A549 (cell line): Measurements from ENCODE around the gene POLR2I.

Experiments used
- CHD2 ChIP-seq: fragments of 150-350 bp; IDR thresholded peaks from 2 replicates; pipeline ENCODE4 v1.6.1; 2014; ENCODE audit warnings: low read length; ENCODE audit not compliant: partially characterized antibody
- NR3C1 ChIP-seq: fragments of >200 bp; sonication (Bioruptor Twin); formaldehyde crosslinking; IDR thresholded peaks from 3 replicates; pipeline ENCODE4 v1.6.1; 2017
- PHF8 ChIP-seq: fragments of 200-600 bp; sonication (generic); IDR thresholded peaks from 2 replicates; pipeline ENCODE4 v1.6.1; 2016; ENCODE audit warnings: low read depth, mild to moderate bottlenecking, antibody characterized with exemption, moderate library complexity, borderline replicate concordance
- POLR2A ChIP-seq: IDR thresholded peaks from 2 replicates; pipeline ENCODE4 v1.6.1; 2012; ENCODE audit warnings: mild to moderate bottlenecking, low read length
- RARB ChIP-seq: fragments of 250-450 bp; sonication (Bioruptor Pico); IDR thresholded peaks from 2 replicates; pipeline ENCODE4 v1.8.0; 2021; ENCODE audit warnings: mild to moderate bottlenecking, moderate library complexity
- TF ChIP-seq, protein P1 (sequence below): fragments of >200 bp; sonication (Bioruptor Twin); formaldehyde crosslinking; IDR thresholded peaks from 3 replicates; pipeline ENCODE4 v1.5.1; 2016
- TF ChIP-seq, protein P2 (sequence below): IDR thresholded peaks from 2 replicates; pipeline ENCODE4 v1.6.1; 2012
- TF ChIP-seq, protein P3 (sequence below): IDR thresholded peaks from 2 replicates; pipeline ENCODE4 v1.6.1; 2012; ENCODE audit warnings: low read depth, borderline replicate concordance

DNA sequence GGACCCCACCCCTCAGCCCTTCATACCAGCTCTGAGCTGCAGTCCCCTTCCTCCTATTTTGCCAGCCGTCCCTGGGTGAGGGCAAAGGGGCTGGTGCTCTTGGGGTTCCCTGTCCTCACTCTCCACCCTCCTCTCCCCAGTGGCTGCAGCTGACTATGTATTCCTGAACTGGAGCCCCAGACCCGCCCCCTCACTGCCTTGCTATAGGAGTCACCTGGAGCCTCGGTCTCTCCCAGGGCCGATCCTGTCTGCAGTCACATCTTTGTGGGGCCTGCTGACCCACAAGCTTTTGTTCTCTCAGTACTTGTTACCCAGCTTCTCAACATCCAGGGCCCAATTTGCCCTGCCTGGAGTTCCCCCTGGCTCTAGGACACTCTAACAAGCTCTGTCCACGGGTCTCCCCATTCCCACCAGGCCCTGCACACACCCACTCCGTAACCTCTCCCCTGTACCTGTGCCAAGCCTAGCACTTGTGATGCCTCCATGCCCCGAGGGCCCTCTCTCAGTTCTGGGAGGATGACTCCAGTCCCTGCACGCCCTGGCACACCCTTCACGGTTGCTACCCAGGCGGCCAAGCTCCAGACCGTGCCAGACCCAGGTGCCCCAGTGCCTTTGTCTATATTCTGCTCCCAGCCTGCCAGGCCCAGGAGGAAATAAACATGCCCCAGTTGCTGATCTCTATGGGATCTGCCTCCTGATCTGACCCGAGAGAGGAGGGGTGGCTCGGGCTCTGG, 35.2 kb upstream of the POLR2I start:
- TF ChIP-seq, protein P1, sequence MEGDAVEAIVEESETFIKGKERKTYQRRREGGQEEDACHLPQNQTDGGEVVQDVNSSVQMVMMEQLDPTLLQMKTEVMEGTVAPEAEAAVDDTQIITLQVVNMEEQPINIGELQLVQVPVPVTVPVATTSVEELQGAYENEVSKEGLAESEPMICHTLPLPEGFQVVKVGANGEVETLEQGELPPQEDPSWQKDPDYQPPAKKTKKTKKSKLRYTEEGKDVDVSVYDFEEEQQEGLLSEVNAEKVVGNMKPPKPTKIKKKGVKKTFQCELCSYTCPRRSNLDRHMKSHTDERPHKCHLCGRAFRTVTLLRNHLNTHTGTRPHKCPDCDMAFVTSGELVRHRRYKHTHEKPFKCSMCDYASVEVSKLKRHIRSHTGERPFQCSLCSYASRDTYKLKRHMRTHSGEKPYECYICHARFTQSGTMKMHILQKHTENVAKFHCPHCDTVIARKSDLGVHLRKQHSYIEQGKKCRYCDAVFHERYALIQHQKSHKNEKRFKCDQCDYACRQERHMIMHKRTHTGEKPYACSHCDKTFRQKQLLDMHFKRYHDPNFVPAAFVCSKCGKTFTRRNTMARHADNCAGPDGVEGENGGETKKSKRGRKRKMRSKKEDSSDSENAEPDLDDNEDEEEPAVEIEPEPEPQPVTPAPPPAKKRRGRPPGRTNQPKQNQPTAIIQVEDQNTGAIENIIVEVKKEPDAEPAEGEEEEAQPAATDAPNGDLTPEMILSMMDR = no peak
- TF ChIP-seq RARB (no peak), NR3C1 (no peak), POLR2A (no peak), CHD2 (no peak), PHF8 (no peak)
- TF ChIP-seq, protein P2, sequence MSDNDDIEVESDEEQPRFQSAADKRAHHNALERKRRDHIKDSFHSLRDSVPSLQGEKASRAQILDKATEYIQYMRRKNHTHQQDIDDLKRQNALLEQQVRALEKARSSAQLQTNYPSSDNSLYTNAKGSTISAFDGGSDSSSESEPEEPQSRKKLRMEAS = no peak
- TF ChIP-seq, protein P3, sequence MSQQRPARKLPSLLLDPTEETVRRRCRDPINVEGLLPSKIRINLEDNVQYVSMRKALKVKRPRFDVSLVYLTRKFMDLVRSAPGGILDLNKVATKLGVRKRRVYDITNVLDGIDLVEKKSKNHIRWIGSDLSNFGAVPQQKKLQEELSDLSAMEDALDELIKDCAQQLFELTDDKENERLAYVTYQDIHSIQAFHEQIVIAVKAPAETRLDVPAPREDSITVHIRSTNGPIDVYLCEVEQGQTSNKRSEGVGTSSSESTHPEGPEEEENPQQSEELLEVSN = no peak
